Gastroesophageal sphincter (tissue), 3 donors: ENCODE measurements around the gene CYP26B1.

Source experiments
- EP300 ChIP-seq: sonication (generic); formaldehyde crosslinking; IDR thresholded peaks from one replicate; pipeline ENCODE4 v1.6.1; 2017; ENCODE audit warnings: antibody characterized with exemption, mild to moderate bottlenecking
- POLR2AphosphoS5 ChIP-seq: sonication (generic); formaldehyde crosslinking; IDR thresholded peaks from one replicate; pipeline ENCODE4 v1.6.1; 2017; ENCODE audit warnings: antibody characterized with exemption
- TF ChIP-seq, protein P1 (sequence below), 4 experiments: fragments of 200-600 bp in 2 of 4; fragments of 450-650 bp in 2 of 4; sonication (generic) in 1 of 4; IDR thresholded peaks; one replicate each; pipeline ENCODE4 v1.5.1; 2017 to 2019; ENCODE audit warnings: antibody characterized with exemption in 4 of 4, mild to moderate bottlenecking in 2 of 4, moderate library complexity in 2 of 4

DNA sequence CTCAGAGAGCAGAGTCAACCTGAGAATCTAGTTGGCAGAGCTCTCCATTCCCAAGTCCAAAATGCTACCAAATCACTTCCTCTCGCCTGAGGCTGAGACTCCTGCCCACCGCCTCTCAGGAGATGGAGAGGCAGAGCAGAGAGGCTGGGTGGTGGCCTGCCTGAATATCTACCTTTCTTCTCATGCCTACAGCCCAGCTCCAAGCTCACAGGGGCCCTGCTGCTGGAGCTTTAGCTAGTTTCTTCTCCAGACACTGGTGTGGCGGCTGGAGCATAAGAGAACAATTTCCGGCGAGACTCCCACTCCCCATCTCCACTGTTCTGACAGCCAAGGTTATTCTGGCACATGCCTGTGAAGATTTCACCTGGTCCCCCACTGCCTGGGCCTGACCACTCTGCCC is 8.1 kb upstream of the CYP26B1 start:
- TF ChIP-seq EP300 (no peak), POLR2AphosphoS5 (no peak)
- TF ChIP-seq, protein P1, sequence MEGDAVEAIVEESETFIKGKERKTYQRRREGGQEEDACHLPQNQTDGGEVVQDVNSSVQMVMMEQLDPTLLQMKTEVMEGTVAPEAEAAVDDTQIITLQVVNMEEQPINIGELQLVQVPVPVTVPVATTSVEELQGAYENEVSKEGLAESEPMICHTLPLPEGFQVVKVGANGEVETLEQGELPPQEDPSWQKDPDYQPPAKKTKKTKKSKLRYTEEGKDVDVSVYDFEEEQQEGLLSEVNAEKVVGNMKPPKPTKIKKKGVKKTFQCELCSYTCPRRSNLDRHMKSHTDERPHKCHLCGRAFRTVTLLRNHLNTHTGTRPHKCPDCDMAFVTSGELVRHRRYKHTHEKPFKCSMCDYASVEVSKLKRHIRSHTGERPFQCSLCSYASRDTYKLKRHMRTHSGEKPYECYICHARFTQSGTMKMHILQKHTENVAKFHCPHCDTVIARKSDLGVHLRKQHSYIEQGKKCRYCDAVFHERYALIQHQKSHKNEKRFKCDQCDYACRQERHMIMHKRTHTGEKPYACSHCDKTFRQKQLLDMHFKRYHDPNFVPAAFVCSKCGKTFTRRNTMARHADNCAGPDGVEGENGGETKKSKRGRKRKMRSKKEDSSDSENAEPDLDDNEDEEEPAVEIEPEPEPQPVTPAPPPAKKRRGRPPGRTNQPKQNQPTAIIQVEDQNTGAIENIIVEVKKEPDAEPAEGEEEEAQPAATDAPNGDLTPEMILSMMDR (IDR thresholded peaks at IDR 0.05) = no peak
